Measurements from ENCODE around the gene CNNM3.

CNNM3 gene

DNA sequence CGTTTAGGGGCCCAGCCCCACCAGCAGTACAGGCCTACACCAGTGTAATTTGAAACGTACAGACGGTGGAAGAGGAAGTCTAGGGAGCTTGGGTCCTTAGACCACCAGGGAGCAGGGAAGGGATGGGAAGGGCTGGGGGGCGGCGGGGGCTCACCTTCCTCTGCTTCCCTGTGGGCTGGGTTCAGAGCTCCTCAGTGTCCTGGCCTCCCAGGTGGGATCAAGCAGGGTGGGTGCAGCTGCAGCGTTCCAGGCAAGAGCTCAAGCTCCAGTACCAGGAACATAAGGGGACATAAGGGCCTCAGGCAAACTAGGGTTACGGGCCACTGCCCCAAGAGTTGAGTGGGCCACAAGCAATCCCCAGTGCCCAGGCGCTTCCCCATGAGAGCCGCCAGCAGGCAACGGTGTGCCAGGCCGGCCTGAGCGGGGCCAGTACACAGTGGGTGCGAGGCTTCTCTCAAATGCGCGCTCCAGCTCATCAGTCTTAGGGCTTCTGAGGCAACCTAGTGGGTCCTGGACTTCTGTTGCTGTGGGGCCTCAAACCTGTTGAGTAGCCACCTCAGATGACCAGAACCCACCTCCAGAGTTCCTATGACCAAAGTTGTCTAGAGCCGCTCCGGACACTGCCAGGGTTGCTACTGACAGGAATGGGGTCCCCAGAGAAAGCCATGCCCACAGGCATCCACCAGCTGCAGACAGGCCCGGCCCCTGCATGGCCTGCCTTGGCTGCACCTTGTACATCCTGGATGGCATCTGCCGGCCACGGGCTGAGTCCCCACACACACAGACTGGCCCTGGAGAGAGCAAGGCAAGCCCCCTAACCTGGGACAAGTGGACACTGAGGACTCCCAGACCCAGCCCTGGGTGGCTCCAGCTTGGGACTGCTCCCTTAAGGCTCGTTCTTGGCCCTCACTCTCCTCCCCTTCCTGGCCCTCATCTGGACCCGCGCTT is 22.6 kb downstream of the CNNM3 start:
- Histone ChIP-seq H3K4me3 (ENCODE audit: low read length in 2 of 2) (no peak overlapping the region), H3K27ac (ENCODE audit: low read depth in 2 of 2, low read length in 2 of 2) (no peak overlapping the region), H3K9ac (ENCODE audit: low read depth in 1 of 2, low read length in 2 of 2) (no peak overlapping the region), H3K36me3 (ENCODE audit: control insufficient read depth in 2 of 2, insufficient read depth in 2 of 2, low read length in 2 of 2) (peaks cover 12 to 15% of the 10 kb centered on the region in 2 donors), H3K27me3 (ENCODE audit: control insufficient read depth in 2 of 2, insufficient read depth in 2 of 2, low read length in 2 of 2) (no peaks in the 10 kb centered on the region), H3K4me1 (ENCODE audit: control insufficient read depth in 2 of 2, insufficient read depth in 2 of 2, low read length in 2 of 2) (peaks cover 6 to 8% of the 10 kb centered on the region in 2 donors), H3K9me3 (ENCODE audit: control insufficient read depth in 2 of 2, low read length in 2 of 2) (no peaks in the 10 kb centered on the region)

DNA sequence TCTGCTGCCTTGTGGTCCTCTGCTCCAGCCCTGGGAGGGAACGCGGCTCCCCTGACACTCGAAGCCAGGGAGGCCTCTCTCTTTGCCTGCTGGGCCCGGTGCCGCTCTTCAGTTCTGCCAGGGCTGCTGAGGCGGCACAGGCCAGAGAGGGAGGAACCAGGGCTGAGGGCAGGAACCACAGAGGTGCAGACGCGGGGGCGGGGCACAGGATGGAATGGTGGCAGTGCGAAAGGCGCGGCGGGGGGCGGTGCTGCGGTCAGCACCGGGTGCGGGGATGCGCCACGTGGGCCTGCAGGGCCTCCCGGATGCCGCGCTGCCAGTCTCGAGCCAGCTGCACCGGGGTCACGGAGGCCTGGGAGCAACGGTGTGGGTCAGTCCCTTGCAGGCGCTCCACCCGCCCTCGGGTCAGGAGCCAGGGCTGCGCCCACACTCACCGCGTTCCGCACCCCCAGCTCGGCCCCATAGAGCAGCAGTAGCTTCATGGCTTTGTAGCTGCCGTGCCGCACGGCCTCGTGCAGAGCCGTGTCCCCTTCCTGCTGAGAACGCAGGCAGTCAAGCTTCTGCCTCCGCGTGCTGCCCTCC is 23.3 kb downstream of the CNNM3 start:
- H3K27ac ChIP-seq (ENCODE audit: low read depth in 2 of 2, low read length in 2 of 2): peak overlapping the region in 1 of 2 donors; percentile 23
- H3K4me3 ChIP-seq (ENCODE audit: low read length in 2 of 2): peak overlapping the region in 1 of 2 donors; percentile 33
- peaks cover 12 to 13% of the 10 kb centered on the region in 2 donors for H3K36me3 ChIP-seq (ENCODE audit: control insufficient read depth in 2 of 2, insufficient read depth in 2 of 2, low read length in 2 of 2)

DNA sequence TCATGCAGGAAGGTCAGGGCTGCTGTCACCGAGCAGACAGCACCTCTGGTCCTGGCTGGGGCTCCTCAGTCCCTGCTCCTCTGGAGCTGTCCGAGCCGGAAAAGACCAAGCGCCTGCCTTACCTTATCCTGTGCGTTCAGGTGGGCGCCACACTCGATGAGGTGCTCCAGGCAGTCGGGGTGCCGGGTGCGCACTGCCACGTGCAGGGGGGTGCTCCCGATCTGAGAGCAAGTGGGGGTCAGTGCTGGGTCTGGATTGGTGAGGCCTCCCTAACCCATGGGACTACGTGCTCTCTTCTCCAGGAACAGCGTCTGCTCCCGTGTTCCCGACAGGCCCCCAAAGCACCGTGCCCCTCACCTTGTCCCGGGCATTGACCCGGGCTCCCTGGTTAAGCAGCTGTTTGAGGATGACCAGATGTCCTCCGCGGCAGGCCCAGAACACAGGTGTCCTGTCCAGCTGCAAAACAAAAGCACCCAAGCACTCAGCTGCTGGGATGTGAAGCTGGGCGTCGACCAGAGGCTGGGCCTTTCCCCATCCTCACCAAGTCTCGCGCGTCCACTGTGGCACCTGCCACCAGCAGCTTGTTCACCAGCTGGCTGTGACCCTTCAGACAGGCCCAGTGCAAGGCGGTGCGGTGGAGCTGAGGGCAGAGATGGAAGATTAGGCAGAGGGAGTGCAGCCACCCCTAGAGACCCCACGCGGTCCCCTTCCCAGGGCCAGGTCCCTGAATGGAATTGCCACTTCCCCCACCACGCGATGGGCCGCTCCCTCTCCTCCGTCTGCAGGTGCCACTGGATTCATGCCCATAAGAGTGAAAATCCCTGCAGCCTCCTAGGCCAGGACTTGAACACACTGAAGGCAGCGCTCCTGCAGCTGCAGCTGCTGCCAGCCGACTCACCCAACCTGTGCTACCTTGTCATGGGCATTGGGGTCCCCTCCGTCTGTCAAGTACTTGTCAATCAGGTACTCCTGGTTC is 24.1 kb downstream of the CNNM3 start:
- H3K4me1 ChIP-seq (ENCODE audit: control insufficient read depth in 2 of 2, insufficient read depth in 2 of 2, low read length in 2 of 2): peaks cover 6 to 8% of the 10 kb centered on the region in 2 donors
- no peak overlapping the region for H3K9ac ChIP-seq (ENCODE audit: low read depth in 1 of 2, low read length in 2 of 2)
- H3K27me3 ChIP-seq (ENCODE audit: control insufficient read depth in 2 of 2, insufficient read depth in 2 of 2, low read length in 2 of 2): no peaks in the 10 kb centered on the region
- H3K4me3 ChIP-seq (ENCODE audit: low read length in 2 of 2): peak overlapping the region in 1 of 2 donors; percentile 33
- no peaks in the 10 kb centered on the region for H3K9me3 ChIP-seq (ENCODE audit: control insufficient read depth in 2 of 2, low read length in 2 of 2)
- H3K27ac ChIP-seq (ENCODE audit: low read depth in 2 of 2, low read length in 2 of 2): no peak overlapping the region
- H3K36me3 ChIP-seq (ENCODE audit: control insufficient read depth in 2 of 2, insufficient read depth in 2 of 2, low read length in 2 of 2): peaks cover 9 to 11% of the 10 kb centered on the region in 2 donors

More for the DNA sequence above, 23.3 kb downstream of the CNNM3 start:
- Histone ChIP-seq H3K27me3 (ENCODE audit: control insufficient read depth in 2 of 2, insufficient read depth in 2 of 2, low read length in 2 of 2) (no peaks in the 10 kb centered on the region), H3K9me3 (ENCODE audit: control insufficient read depth in 2 of 2, low read length in 2 of 2) (no peaks in the 10 kb centered on the region), H3K9ac (ENCODE audit: low read depth in 1 of 2, low read length in 2 of 2) (no peak overlapping the region), H3K4me1 (ENCODE audit: control insufficient read depth in 2 of 2, insufficient read depth in 2 of 2, low read length in 2 of 2) (peaks cover 6 to 8% of the 10 kb centered on the region in 2 donors)

DNA sequence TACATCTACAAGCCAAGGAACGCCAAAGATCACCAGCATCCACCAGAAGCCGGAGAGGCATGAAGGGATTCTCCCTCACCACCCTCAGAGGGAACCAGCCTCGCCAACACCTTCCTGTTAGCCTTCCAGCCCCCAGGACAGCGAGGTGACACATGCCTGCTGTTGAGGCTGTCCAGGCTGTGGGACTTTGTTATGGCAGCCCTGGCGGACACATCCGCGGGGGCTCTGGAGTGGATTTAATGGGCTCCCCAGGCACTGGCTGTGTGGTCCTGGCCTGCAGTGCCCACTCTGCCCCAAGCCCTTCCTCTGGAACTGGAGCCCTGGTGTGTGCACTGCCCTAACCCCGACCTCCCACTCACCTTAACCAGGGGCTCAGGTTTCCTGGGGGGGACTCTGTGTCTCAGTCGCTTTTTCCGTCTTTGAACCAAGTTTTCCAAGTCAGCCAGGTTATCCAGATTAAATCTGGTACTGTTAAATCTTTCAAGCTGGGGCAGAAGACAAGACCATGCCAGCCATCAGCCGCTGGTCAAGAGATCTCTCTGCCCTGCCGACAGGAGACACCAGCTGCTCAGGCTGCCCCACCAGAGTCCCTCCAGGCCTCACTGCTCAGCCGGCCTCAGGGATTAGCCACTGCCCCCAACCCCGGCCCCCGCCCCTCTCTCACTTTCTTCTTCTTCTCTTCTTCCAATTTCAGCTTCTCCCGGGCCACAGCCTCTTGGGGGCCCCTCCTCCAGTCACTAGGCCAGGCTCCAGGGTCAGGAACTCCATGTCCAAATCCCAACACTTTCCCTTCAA is 25.8 kb downstream of the CNNM3 start:
- peaks cover 6 to 8% of the 10 kb centered on the region in 2 donors for H3K4me1 ChIP-seq (ENCODE audit: control insufficient read depth in 2 of 2, insufficient read depth in 2 of 2, low read length in 2 of 2)
- H3K36me3 ChIP-seq (ENCODE audit: control insufficient read depth in 2 of 2, insufficient read depth in 2 of 2, low read length in 2 of 2): peaks cover 7 to 14% of the 10 kb centered on the region in 2 donors
- H3K9me3 ChIP-seq (ENCODE audit: control insufficient read depth in 2 of 2, low read length in 2 of 2): no peaks in the 10 kb centered on the region
- H3K27ac ChIP-seq (ENCODE audit: low read depth in 2 of 2, low read length in 2 of 2): no peak overlapping the region
- H3K4me3 ChIP-seq (ENCODE audit: low read length in 2 of 2): no peak overlapping the region
- no peak overlapping the region for H3K9ac ChIP-seq (ENCODE audit: low read depth in 1 of 2, low read length in 2 of 2)
- no peaks in the 10 kb centered on the region for H3K27me3 ChIP-seq (ENCODE audit: control insufficient read depth in 2 of 2, insufficient read depth in 2 of 2, low read length in 2 of 2)

DNA sequence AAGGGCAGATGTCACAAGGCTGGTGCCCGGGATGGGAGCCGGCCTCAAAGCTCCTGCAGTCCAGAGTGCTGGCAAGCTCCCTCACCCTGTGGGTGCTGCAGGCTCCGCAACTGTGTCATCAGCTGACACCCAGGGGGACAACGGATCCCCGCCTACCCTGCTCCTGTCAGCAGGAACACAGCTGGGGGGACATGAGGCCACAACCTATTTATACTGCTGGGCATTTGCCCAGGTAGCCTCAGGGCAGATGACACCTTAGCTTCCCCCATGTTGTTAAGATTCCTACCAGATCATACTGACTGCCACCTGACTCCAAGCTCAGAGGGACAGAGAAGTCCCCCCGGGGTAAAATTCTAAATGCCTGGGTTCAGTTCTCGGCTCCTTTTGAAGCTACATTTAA is 26.5 kb downstream of the CNNM3 start:
- Histone ChIP-seq H3K9me3 (ENCODE audit: control insufficient read depth in 2 of 2, low read length in 2 of 2) (no peaks in the 10 kb centered on the region), H3K4me3 (ENCODE audit: low read length in 2 of 2) (no peak overlapping the region), H3K36me3 (ENCODE audit: control insufficient read depth in 2 of 2, insufficient read depth in 2 of 2, low read length in 2 of 2) (peaks cover 9 to 11% of the 10 kb centered on the region in 2 donors), H3K27me3 (ENCODE audit: control insufficient read depth in 2 of 2, insufficient read depth in 2 of 2, low read length in 2 of 2) (no peaks in the 10 kb centered on the region), H3K4me1 (ENCODE audit: control insufficient read depth in 2 of 2, insufficient read depth in 2 of 2, low read length in 2 of 2) (peaks cover 6 to 8% of the 10 kb centered on the region in 2 donors), H3K9ac (ENCODE audit: low read depth in 1 of 2, low read length in 2 of 2) (no peak overlapping the region), H3K27ac (ENCODE audit: low read depth in 2 of 2, low read length in 2 of 2) (no peak overlapping the region)

DNA sequence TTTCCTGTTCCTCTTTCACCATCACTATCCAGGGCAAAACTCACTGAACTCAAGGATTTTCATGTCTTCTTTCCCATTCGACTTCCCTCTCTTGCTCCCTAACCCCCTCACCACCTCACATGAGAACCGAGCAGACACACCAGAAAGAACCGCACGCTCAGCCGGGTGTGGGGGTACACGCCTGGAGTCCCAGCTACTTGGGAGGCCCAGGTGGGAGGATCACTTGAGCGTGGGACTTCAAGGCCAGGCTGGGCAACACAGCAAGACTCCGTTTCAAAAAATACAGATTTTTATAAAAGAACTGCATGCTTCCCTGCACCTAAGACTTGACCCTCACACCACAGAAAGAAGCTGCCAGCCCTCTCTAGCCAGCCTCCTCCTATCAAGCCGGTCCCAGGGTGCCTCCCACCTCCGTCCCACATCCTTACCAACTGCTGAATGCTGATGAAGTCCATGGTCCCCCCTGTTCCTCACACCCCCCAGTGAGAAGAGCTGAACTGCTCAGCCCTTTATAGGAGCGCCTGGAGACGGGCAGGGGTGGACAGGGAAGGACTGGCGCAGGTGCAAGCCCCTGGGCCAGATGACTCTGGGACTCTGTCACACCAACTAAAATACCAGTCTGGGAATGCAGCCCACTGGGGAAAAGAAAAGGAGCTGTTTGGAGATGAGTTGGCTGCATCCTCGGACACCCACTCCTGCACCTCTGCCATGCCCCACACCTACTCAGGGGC is 27.6 kb downstream of the CNNM3 start, which contains the start of gene ANKRD23:
TSS of gene ANKRD23 (minus strand) at position 484 of the 731 bp plus-strand sequence. CDS start at position 455, 29 bp downstream.
- H3K36me3 ChIP-seq (ENCODE audit: control insufficient read depth in 2 of 2, insufficient read depth in 2 of 2, low read length in 2 of 2): peaks cover 10 to 13% of the 10 kb centered on the region in 2 donors
- H3K9ac ChIP-seq (ENCODE audit: low read depth in 1 of 2, low read length in 2 of 2): no peak within 1 kb of the TSS
- H3K4me1 ChIP-seq (ENCODE audit: control insufficient read depth in 2 of 2, insufficient read depth in 2 of 2, low read length in 2 of 2): peaks cover 6 to 8% of the 10 kb centered on the region in 2 donors
- no peaks in the 10 kb centered on the region for H3K9me3 ChIP-seq (ENCODE audit: control insufficient read depth in 2 of 2, low read length in 2 of 2)
- H3K27me3 ChIP-seq (ENCODE audit: control insufficient read depth in 2 of 2, insufficient read depth in 2 of 2, low read length in 2 of 2): no peaks in the 10 kb centered on the region
- H3K4me3 ChIP-seq (ENCODE audit: low read length in 2 of 2): no peak within 1 kb of the TSS
- no peak within 1 kb of the TSS for H3K27ac ChIP-seq (ENCODE audit: low read depth in 2 of 2, low read length in 2 of 2)

DNA sequence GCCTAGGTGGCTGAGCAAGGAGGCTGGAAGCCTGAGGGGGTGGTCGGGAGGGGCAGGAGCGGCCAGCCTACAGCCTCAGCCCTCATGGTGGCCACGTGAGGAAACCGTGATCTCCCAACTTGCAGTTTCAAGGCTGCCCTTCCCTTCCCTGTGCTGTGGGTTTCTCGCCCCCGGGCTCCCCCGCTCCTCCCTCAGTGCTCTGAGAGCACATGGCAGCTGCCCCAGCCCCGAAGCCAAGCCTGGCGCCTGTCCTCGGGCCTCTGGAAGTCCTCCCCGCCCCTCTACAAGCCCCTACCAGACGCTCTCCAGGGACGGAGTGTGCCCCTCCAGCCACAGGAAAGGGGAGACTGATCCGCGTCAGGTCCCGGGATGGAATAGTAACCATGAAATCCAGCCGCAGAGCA is 28.3 kb downstream of the CNNM3 start:
- Histone ChIP-seq H3K27me3 (ENCODE audit: control insufficient read depth in 2 of 2, insufficient read depth in 2 of 2, low read length in 2 of 2) (no peaks in the 10 kb centered on the region), H3K27ac (ENCODE audit: low read depth in 2 of 2, low read length in 2 of 2) (no peak overlapping the region), H3K9me3 (ENCODE audit: control insufficient read depth in 2 of 2, low read length in 2 of 2) (no peaks in the 10 kb centered on the region), H3K4me3 (ENCODE audit: low read length in 2 of 2) (no peak overlapping the region), H3K9ac (ENCODE audit: low read depth in 1 of 2, low read length in 2 of 2) (no peak overlapping the region), H3K4me1 (ENCODE audit: control insufficient read depth in 2 of 2, insufficient read depth in 2 of 2, low read length in 2 of 2) (peaks cover 3 to 5% of the 10 kb centered on the region in 2 donors), H3K36me3 (ENCODE audit: control insufficient read depth in 2 of 2, insufficient read depth in 2 of 2, low read length in 2 of 2) (peaks cover 10 to 14% of the 10 kb centered on the region in 2 donors)

DNA sequence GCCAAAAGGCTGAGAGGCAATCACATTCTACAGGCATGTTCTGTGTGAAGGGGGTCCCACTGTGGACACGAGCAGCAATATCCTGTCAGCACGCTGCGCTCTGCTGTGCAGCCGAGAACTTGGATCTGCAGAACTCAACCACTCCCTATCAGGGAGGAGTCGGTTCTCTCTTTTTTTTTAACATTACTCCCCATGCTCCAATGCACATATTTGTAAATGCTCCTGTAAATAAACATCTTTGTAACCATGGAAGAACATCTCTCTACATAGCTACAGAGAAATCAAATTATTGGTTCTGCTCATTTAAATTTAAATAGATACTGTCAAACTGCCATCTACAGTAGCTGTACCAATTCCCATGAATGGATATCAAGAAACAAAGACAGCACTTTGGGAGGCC is 30.8 kb downstream of the CNNM3 start:
- no peak overlapping the region for H3K9ac ChIP-seq (ENCODE audit: low read depth in 1 of 2, low read length in 2 of 2)
- H3K4me3 ChIP-seq (ENCODE audit: low read length in 2 of 2): no peak overlapping the region
- H3K27me3 ChIP-seq (ENCODE audit: control insufficient read depth in 2 of 2, insufficient read depth in 2 of 2, low read length in 2 of 2): no peaks in the 10 kb centered on the region
- H3K4me1 ChIP-seq (ENCODE audit: control insufficient read depth in 2 of 2, insufficient read depth in 2 of 2, low read length in 2 of 2): no peaks in the 10 kb centered on the region
- H3K9me3 ChIP-seq (ENCODE audit: control insufficient read depth in 2 of 2, low read length in 2 of 2): no peaks in the 10 kb centered on the region
- H3K36me3 ChIP-seq (ENCODE audit: control insufficient read depth in 2 of 2, insufficient read depth in 2 of 2, low read length in 2 of 2): peaks cover 19 to 25% of the 10 kb centered on the region in 2 donors
- no peak overlapping the region for H3K27ac ChIP-seq (ENCODE audit: low read depth in 2 of 2, low read length in 2 of 2)
